GM23338 (cell line): Measurements from ENCODE around the gene CCDC106.

Experiments used
- CREB1 ChIP-seq: fragments of 250-450 bp; sonication (Bioruptor Pico); IDR thresholded peaks from 2 replicates; pipeline ENCODE4 v1.5.0; 2020; ENCODE audit warnings: low read depth, mild to moderate bottlenecking, moderate library complexity
- EZH2 ChIP-seq: fragments of 200-600 bp; sonication (generic); IDR thresholded peaks from one replicate; pipeline ENCODE4 v1.8.0; 2017; ENCODE audit warnings: antibody characterized with exemption, mild to moderate bottlenecking, low read depth; ENCODE audit not compliant: unreplicated experiment
- NANOG ChIP-seq: IDR thresholded peaks from 2 replicates; pipeline ENCODE4 v1.6.1; 2016; ENCODE audit warnings: antibody characterized with exemption, borderline replicate concordance
- POLR2AphosphoS5 ChIP-seq: IDR thresholded peaks from 2 replicates; pipeline ENCODE4 v1.6.1; 2016; ENCODE audit warnings: antibody characterized with exemption, low read depth
- TF ChIP-seq, protein P1 (sequence below): IDR thresholded peaks from one replicate; pipeline ENCODE4 v1.6.1; 2018; ENCODE audit warnings: antibody characterized with exemption; ENCODE audit not compliant: unreplicated experiment
- TF ChIP-seq, protein P2 (sequence below), 2 experiments: fragments of 200-600 bp in 1 of 2; sonication (generic) in 1 of 2; conservative IDR thresholded peaks; 2 replicates each; pipeline versions ENCODE4 v1.5.1 to v1.6.1; 2016 to 2017; ENCODE audit warnings: antibody characterized with exemption in 2 of 2, low read depth in 2 of 2, mild to moderate bottlenecking in 2 of 2, moderate library complexity in 1 of 2

DNA sequence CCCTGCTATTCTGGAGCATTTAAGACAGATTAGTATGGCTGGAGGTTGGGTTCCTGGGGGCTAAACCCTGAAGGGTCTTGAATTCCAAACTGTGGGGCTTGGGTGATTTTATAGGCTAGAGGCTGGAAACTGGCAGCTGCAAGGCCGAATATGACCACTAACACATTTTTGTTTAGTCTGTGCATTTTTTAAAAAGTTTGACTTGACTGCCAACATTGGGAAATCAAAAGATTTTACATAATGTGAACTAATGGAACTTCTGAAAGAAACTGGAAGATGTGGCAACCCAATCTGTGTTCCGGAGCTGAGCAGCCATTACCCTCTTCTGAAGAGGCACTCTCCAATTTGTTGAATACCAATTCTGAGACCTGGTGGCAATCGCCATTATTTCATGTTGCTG is 28.7 kb upstream of the CCDC106 start:
- TF ChIP-seq, protein P1, sequence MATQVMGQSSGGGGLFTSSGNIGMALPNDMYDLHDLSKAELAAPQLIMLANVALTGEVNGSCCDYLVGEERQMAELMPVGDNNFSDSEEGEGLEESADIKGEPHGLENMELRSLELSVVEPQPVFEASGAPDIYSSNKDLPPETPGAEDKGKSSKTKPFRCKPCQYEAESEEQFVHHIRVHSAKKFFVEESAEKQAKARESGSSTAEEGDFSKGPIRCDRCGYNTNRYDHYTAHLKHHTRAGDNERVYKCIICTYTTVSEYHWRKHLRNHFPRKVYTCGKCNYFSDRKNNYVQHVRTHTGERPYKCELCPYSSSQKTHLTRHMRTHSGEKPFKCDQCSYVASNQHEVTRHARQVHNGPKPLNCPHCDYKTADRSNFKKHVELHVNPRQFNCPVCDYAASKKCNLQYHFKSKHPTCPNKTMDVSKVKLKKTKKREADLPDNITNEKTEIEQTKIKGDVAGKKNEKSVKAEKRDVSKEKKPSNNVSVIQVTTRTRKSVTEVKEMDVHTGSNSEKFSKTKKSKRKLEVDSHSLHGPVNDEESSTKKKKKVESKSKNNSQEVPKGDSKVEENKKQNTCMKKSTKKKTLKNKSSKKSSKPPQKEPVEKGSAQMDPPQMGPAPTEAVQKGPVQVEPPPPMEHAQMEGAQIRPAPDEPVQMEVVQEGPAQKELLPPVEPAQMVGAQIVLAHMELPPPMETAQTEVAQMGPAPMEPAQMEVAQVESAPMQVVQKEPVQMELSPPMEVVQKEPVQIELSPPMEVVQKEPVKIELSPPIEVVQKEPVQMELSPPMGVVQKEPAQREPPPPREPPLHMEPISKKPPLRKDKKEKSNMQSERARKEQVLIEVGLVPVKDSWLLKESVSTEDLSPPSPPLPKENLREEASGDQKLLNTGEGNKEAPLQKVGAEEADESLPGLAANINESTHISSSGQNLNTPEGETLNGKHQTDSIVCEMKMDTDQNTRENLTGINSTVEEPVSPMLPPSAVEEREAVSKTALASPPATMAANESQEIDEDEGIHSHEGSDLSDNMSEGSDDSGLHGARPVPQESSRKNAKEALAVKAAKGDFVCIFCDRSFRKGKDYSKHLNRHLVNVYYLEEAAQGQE: no peak
- TF ChIP-seq, protein P2, sequence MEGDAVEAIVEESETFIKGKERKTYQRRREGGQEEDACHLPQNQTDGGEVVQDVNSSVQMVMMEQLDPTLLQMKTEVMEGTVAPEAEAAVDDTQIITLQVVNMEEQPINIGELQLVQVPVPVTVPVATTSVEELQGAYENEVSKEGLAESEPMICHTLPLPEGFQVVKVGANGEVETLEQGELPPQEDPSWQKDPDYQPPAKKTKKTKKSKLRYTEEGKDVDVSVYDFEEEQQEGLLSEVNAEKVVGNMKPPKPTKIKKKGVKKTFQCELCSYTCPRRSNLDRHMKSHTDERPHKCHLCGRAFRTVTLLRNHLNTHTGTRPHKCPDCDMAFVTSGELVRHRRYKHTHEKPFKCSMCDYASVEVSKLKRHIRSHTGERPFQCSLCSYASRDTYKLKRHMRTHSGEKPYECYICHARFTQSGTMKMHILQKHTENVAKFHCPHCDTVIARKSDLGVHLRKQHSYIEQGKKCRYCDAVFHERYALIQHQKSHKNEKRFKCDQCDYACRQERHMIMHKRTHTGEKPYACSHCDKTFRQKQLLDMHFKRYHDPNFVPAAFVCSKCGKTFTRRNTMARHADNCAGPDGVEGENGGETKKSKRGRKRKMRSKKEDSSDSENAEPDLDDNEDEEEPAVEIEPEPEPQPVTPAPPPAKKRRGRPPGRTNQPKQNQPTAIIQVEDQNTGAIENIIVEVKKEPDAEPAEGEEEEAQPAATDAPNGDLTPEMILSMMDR (conservative IDR thresholded peaks at IDR 0.05; ENCODE audit: low read depth in 2 of 2): no peak
- TF ChIP-seq EZH2: no peak
- TF ChIP-seq POLR2AphosphoS5: no peak
- no peak for TF ChIP-seq NANOG
- no peak for TF ChIP-seq CREB1
